Fibroblast of the aortic adventitia (primary cell): ENCODE results near the gene YOD1. TPM values are rescaled to one million over a fixed set of nuclear protein-coding genes. Genes with fewer than 3 reads are reported as not detected.

ENCODE experiments used
- DNase-seq: peaks from one replicate; pipeline ENCODE4 v3.0.0-alpha.2; 2010; ENCODE audit warnings: low read depth
- H3K4me3 ChIP-seq: 2 replicates; pipeline ENCODE4 v1.5.1; 2011; ENCODE audit warnings: low read depth, mild to moderate bottlenecking, control low read depth, low read length, moderate library complexity
- CTCF ChIP-seq: IDR thresholded peaks from 2 replicates; pipeline ENCODE4 v1.5.1; 2011; ENCODE audit warnings: mild to moderate bottlenecking, low read length, control low read depth, inconsistent platforms; ENCODE audit not compliant: insufficient read depth
- total RNA-seq: library from RNA; depleted of rRNA; stranded (reverse); fragments of >200 nt; gene quantifications from 2 replicates; pipeline ENCODE4 v1.2.3, GENCODE V29; 2012; ENCODE audit warnings: low replicate concordance

The YOD1 gene
- total RNA-seq, 1 donor: 10.1 TPM

GRCh38 chr1:207009945-207010344, 41.1 kb downstream of the YOD1 start:
- DNase-seq: no peak
- H3K4me3 ChIP-seq: no peak overlapping the region
- no peak for TF ChIP-seq CTCF

DNA sequence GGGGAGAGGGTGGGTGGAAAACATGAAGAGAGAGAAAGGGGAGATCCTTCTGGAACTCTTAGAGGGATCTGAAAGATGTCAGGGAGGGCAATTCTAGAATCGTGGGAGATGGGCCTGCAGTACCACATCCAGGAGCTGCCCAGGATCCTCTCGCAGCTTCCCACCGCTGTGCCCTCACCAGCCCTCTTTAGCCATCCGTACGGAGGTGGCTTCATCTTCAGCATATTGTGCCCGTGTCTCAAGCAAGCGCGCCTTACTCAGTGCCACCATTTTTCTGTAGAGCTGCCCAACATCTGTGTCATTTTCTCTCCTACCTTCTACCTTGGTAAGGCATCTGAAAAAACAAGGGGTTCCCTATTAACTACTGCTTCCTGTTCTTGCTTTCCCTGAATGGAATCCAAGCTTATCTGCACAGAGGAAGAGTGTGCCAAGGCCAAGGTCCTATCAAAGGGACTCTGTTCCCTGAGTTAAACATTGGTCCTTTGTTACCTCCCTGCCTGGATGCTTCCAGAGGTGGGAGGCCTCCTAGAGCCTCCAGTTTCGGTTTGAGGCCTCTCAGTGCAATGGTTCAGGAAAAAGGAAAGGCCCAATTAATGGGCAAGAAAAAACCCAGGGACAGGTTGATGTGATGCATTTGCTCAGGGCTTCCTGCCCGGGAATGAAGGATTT, 41.7 kb downstream of the YOD1 start:
- no peak for TF ChIP-seq CTCF

GRCh38 chr1:207007352-207008033, 43.5 kb downstream of the YOD1 start:
- no peak overlapping the region for H3K4me3 ChIP-seq
- TF ChIP-seq CTCF: no peak
- DNase-seq: peak; percentile 99

More for the DNA sequence above, 41.7 kb downstream of the YOD1 start:
- DNase-seq: no peak
- no peak overlapping the region for H3K4me3 ChIP-seq

GRCh38 chr1:207006914-207007313, 44.1 kb downstream of the YOD1 start:
- DNase-seq: no peak
- no peak for TF ChIP-seq CTCF
- H3K4me3 ChIP-seq: no peak overlapping the region

DNA sequence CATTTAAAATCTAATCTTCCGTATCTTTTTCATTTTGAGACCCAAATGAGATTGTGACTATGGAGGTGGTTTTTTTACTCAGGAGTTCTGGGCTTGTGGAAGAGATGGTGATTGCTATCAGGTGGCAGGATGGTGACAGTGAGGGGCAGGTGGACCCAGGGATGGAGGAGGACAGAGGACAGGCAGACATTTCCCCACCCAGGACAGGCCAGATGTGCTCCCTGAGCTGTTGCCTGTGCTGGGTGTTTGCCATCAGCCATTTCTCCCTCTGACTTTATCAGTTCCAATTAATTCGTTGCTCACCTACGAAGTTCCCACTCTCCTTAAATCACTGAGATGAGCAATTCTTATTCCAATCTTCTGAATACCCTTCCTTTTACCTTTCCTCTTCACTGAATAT, 44.9 kb downstream of the YOD1 start:
- no peak for DNase-seq
- no peak overlapping the region for H3K4me3 ChIP-seq
- no peak for TF ChIP-seq CTCF

- TF ChIP-seq CTCF: peak; percentile 72
- DNase-seq: peak; percentile 70
- no peak overlapping the region for H3K4me3 ChIP-seq
Measured at GRCh38 chr1:207004931-207005830, 45.8 kb downstream of the YOD1 start.
